ENCODE data around the gene SNIP1. TPM values are rescaled to one million over a fixed set of nuclear protein-coding genes. Genes with fewer than 3 reads are reported as not detected.

SNIP1 gene
- total and polyA plus RNA-seq, 2 of the 8 experiments (the other 6 are each of a cell fraction or from before 2014, with no cell fraction given) = 3.7 to 15.7 TPM

DNA sequence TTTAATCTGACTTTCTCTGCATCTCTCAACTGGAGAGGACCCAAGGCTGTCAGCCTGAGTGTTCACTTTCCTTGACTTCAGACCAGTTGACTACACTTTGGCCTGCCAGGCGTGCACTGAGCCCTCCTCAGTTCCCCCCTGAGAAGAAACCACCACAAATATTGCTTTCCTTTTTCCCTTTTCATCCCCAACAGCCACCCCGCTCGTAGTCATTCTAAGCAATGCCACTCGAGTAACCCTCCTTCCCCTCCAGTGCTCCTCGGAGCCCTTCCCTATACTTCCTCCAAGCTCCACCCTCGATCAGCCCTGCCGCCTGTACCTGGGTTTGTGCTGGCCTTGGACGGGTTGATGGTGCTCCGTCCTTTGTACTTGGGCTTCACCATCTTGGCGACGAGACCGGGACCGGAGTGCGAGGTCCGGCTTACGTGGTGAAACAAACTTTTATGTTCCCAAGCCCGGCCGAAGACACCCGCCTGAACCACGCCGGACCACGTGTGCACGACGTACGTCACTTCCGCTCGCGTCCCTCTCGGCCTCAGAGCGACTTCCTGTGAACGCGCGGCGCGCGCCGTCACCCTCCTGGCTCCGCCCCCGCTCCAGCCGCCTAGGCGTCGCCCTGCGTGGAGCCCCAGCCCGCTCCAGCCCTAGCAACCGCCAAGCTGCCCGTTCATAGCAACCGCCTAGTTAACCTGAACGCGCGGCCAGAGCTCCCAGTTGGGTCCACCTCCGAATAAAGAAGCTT is 41.5 kb upstream of the SNIP1 start, which contains the start of gene GNL2 (continued):
- TF ChIP-seq ASH2L (IDR thresholded peaks at IDR 0.05; ENCODE audit: low read length) (peak; percentile 81), MAFK (IDR thresholded peaks at IDR 0.05; ENCODE audit: low read depth, low read length) (no peak), RBBP5 (IDR thresholded peaks at IDR 0.05; ENCODE audit: borderline replicate concordance, low read depth, low read length) (no peak; the same call in 1 of the 2 replicates), TCF12 (IDR thresholded peaks at IDR 0.05; ENCODE audit: low read depth, low read length) (no peak), SP1 (IDR thresholded peaks at IDR 0.05; ENCODE audit: low read depth, low read length) (peak; percentile 8; the same call in 1 of the 2 replicates), CREB1 (IDR thresholded peaks at IDR 0.05) (peak; percentile 92), TEAD4 (IDR thresholded peaks at IDR 0.05; ENCODE audit: low read depth, low read length) (no peak), KDM1A (IDR thresholded peaks at IDR 0.05; ENCODE audit: borderline replicate concordance, low read length) (no peak), GABPA (IDR thresholded peaks at IDR 0.05; ENCODE audit: borderline replicate concordance, insufficient read depth, low read length) (peak; percentile 93)
- TF ChIP-seq, protein P1, sequence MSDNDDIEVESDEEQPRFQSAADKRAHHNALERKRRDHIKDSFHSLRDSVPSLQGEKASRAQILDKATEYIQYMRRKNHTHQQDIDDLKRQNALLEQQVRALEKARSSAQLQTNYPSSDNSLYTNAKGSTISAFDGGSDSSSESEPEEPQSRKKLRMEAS (IDR thresholded peaks at IDR 0.05) = peak; percentile 98
- TF ChIP-seq, protein P2, sequence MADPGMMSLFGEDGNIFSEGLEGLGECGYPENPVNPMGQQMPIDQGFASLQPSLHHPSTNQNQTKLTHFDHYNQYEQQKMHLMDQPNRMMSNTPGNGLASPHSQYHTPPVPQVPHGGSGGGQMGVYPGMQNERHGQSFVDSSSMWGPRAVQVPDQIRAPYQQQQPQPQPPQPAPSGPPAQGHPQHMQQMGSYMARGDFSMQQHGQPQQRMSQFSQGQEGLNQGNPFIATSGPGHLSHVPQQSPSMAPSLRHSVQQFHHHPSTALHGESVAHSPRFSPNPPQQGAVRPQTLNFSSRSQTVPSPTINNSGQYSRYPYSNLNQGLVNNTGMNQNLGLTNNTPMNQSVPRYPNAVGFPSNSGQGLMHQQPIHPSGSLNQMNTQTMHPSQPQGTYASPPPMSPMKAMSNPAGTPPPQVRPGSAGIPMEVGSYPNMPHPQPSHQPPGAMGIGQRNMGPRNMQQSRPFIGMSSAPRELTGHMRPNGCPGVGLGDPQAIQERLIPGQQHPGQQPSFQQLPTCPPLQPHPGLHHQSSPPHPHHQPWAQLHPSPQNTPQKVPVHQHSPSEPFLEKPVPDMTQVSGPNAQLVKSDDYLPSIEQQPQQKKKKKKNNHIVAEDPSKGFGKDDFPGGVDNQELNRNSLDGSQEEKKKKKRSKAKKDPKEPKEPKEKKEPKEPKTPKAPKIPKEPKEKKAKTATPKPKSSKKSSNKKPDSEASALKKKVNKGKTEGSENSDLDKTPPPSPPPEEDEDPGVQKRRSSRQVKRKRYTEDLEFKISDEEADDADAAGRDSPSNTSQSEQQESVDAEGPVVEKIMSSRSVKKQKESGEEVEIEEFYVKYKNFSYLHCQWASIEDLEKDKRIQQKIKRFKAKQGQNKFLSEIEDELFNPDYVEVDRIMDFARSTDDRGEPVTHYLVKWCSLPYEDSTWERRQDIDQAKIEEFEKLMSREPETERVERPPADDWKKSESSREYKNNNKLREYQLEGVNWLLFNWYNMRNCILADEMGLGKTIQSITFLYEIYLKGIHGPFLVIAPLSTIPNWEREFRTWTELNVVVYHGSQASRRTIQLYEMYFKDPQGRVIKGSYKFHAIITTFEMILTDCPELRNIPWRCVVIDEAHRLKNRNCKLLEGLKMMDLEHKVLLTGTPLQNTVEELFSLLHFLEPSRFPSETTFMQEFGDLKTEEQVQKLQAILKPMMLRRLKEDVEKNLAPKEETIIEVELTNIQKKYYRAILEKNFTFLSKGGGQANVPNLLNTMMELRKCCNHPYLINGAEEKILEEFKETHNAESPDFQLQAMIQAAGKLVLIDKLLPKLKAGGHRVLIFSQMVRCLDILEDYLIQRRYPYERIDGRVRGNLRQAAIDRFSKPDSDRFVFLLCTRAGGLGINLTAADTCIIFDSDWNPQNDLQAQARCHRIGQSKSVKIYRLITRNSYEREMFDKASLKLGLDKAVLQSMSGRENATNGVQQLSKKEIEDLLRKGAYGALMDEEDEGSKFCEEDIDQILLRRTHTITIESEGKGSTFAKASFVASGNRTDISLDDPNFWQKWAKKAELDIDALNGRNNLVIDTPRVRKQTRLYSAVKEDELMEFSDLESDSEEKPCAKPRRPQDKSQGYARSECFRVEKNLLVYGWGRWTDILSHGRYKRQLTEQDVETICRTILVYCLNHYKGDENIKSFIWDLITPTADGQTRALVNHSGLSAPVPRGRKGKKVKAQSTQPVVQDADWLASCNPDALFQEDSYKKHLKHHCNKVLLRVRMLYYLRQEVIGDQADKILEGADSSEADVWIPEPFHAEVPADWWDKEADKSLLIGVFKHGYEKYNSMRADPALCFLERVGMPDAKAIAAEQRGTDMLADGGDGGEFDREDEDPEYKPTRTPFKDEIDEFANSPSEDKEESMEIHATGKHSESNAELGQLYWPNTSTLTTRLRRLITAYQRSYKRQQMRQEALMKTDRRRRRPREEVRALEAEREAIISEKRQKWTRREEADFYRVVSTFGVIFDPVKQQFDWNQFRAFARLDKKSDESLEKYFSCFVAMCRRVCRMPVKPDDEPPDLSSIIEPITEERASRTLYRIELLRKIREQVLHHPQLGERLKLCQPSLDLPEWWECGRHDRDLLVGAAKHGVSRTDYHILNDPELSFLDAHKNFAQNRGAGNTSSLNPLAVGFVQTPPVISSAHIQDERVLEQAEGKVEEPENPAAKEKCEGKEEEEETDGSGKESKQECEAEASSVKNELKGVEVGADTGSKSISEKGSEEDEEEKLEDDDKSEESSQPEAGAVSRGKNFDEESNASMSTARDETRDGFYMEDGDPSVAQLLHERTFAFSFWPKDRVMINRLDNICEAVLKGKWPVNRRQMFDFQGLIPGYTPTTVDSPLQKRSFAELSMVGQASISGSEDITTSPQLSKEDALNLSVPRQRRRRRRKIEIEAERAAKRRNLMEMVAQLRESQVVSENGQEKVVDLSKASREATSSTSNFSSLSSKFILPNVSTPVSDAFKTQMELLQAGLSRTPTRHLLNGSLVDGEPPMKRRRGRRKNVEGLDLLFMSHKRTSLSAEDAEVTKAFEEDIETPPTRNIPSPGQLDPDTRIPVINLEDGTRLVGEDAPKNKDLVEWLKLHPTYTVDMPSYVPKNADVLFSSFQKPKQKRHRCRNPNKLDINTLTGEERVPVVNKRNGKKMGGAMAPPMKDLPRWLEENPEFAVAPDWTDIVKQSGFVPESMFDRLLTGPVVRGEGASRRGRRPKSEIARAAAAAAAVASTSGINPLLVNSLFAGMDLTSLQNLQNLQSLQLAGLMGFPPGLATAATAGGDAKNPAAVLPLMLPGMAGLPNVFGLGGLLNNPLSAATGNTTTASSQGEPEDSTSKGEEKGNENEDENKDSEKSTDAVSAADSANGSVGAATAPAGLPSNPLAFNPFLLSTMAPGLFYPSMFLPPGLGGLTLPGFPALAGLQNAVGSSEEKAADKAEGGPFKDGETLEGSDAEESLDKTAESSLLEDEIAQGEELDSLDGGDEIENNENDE (IDR thresholded peaks at IDR 0.05; ENCODE audit: insufficient replicate concordance, low read length) = no peak
